HG03439 (cell line): ENCODE measurements around the gene GPX8.
A peak's percentile ranks its signal among the peaks of the same experiment; 100 is the strongest.

ENCODE experiments used
- ATAC-seq: cut with Tn5 transposase; IDR thresholded peaks from one replicate; pipeline ENCODE4 v1.9.1; 2021; ENCODE audit warnings: mild to moderate bottlenecking, moderate library complexity; ENCODE audit not compliant: unreplicated experiment

Gene GPX8, protein sequence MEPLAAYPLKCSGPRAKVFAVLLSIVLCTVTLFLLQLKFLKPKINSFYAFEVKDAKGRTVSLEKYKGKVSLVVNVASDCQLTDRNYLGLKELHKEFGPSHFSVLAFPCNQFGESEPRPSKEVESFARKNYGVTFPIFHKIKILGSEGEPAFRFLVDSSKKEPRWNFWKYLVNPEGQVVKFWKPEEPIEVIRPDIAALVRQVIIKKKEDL

DNA sequence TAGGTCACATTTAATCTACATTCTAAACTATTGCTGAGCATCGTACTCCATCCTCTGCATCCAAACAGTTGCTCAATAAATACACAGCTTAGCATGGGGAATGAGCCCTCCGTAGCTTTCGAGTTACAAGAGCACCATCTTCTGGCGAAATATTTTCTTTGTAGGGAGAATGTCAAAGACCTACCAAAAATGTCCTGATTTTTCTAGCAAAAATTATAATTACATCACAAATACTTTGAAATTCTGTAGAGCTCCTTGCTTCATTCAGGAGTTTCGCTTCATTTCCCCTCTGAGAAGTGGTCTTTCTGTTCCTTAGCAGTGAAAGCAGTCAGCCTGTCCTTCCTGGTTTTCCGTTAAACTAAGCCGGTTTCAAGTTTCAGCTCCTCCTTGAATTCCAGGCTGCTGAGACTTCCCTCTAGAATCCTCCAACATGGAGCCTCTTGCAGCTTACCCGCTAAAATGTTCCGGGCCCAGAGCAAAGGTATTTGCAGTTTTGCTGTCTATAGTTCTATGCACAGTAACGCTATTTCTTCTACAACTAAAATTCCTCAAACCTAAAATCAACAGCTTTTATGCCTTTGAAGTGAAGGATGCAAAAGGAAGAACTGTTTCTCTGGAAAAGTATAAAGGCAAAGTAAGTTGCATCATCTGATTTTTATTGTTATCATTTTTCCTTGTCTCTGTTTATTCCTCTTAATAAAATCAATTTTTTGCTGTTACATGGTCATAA is at the start of gene GPX8:
GPX8 (plus strand) TSS at position 409 of the 730 bp plus-strand sequence; CDS start at position 431, 22 bp downstream.
- no peak for ATAC-seq

DNA sequence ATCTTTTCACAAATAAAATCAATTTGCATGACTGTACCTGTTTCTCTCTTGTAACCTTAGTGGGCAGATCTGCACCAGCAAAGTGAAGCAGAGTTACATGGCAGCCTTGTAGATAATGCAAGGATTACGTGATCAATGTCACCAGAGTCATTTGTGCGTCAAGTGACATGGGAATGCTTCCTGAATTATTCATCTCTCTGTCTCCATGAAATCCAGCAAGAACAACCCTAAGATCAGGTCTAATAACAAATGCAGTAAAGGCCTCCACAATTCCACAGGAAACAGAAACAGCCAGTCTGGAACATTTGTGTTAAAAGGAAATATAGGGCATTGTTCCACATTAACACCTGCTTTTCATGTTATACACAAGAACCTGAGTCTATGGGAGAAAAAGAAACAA is 49.8 kb upstream of the GPX8 start:
- ATAC-seq = no peak

DNA sequence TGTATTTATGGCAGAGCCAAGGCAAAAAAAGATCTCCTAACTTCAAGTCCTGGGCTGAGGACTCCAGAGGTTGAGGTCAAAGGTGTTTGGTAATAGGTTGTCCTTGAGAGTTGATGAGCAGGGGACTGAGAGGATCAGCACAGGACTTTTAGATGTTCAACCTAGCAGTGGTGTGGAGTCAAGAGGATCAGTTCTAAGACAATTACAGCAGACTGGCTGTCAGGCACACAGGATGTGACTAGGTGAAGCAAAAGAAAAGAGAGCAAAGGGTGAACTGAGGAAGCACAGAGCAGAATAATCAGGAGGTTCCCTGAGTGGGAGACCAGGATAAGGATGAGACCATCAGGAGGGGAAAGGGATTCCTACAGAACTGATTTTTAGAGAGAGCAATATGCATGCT is 46.6 kb upstream of the GPX8 start:
- ATAC-seq = no peak

DNA sequence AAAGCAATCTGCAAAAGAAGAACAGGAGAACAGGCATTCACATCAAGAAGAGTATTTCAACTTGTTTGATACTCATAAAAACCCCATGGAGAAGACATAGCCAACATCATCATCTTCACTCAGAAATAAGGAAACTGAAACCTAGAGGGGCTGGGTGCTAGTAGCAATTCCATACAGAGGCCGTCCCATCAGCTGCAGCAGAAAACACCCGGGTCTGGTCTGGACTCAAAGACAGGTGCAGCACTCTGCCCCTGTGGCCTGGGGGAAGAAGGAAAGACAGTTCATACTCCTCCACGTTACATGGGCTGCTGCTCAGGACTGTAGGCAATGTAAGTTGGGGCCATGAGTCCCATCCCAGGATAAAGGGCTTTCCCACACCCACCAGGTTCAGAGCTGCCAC is 45.9 kb upstream of the GPX8 start:
- no peak for ATAC-seq

DNA sequence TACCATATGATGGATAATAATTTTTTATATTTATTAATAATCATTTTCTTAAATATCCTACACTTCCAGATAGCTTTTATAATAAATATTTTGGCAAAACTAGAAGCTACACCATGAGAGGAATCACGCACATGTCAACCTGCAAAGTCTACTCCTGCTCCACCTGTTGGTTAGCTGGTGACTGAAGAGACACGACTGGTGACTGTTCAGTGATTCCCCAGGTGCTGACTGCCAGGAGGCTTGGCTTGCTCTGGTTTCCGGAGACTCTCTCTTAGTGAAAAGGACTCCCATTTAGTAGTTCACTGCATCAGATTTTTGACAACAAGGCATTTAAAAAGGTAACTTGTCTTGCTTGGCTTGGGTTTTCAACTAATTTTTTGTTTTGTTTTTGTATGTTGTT is 36.6 kb upstream of the GPX8 start:
- no peak for ATAC-seq

DNA sequence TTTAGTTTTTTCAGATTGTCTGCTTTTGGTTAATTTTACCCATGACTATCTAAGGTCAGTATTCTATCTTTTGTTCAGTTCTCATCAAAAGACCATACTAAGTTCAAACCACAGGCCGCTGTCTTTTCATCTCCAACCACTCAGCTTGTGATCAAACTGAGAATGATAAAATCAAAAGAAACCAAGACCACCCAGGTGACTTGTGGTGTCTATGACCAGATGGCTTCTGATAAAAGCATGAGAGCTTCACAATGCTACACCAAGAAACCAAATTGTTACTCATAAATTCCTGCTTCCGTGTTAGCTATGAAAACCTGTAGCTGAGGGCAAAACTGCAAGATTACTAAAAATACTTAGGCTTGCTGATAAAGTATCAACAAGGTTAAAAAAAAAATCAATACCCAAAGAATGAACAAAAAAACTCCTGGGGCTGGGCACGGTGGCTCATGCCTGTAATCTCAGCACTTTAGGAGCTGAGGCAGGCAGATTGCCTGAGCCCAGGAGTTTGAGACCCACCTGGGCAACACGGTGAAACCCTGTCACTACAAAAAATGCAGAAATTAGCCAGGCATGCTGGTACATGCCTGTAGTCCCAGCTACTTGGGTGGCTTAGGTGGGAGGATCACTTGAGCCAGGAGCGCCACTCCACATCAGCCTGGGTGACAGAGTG is 25.8 kb upstream of the GPX8 start:
- ATAC-seq = no peak

DNA sequence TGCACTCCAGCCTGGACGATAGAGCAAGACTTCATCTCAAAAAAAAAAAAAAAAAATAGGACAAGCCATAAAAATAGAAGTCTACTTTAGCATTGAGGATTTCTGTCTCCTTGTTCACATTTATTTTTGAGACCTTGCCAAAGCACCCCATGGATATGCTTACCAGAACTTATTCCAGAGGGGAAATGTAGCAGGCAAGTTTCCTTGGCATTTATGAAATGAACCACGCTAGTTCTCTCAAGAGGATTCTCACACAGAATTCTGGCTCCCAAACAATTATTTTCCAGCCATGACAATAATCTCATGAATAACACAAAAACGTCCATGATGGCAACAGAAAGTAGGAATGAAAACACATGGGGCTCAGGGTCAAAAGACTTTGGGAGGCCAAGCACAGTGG is 23.4 kb upstream of the GPX8 start:
- no peak for ATAC-seq

DNA sequence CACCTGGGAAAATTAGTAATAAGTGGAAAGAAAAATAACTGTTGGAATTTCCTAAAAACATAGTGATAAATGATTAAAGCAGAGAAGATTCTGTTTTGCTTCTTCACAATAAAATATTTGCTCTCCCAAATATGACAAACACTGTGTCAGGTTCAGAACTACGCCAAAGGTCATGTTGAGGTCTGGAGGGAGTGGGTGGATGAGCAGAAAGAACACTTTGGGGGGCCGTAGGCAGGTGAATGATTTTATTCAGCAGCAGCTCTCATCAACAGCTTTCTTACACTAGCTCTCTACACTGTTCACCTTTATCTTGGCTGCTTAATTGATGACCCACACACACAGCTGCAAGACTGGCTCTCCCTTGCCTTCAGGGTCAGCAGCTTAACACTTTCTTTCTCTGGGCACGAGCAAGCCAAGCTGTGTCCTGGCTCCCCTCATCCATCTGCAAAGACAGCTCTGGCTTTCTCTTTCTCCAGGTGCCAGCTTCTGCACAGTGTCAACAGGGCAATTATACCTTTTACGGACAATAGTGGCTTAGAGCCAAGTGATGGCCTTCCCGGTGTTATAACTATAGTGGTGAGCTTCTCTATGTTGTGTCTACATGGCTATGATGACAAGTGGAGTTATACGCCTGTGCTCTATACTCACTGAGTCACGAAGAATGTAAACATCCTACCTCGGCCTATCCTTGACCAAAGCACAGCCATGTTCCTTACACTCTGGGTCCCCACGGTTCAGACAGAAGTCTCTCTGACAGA is 18.9 kb upstream of the GPX8 start:
- ATAC-seq = no peak

DNA sequence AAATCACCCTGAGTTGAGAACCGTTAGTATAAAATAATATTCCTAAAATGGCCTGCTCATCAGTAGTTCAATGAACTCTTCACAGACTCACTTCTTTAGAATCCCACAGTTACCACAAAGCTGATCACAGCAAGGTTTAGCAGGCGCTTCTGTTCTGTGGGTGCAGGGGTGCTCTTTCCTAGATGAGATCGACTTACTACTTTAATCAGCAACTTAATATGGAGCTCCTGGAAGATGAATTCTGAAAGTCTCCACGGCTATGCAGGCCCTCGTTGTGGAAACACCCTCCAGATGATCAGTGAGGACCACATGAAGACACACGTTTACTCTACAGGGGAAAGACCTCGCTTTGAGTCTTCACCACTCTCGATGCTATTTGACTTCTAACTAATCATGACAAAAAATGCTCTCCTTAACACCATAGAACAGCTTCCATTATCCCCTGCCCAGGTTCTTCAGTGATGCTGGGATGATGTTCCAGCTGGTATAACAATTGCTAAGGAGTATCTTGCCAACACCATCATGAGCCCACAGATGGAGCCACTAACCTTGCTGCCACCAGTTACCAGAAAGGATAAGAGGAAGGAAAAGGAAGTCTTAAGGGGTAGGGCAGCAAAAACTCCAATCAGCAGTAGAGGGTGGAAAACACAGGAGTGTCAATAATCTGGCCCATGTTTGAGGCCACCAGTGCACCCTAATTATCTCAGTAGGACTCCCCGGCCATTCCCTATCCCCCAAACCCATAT is 17.9 kb upstream of the GPX8 start:
- ATAC-seq = no peak

DNA sequence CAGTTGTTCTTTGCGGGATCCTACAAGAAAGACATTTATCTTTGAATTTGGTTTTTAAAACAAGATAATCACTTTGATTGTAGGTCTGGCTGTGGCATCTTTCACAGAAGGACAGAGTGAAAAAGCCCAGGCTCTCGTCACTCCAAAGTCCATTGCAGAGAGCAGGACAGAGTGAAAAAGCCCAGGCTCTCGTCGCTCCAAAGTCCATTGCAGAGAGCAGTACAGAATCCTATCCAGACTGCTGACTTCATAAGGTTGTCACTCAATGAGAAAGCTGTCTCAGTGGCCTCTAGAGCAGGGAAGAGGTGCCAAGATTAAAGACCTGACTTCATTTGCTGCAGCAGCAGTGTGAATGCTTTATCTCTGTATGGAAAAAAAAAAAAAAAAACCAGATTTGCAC is 16.3 kb upstream of the GPX8 start:
- ATAC-seq = no peak

DNA sequence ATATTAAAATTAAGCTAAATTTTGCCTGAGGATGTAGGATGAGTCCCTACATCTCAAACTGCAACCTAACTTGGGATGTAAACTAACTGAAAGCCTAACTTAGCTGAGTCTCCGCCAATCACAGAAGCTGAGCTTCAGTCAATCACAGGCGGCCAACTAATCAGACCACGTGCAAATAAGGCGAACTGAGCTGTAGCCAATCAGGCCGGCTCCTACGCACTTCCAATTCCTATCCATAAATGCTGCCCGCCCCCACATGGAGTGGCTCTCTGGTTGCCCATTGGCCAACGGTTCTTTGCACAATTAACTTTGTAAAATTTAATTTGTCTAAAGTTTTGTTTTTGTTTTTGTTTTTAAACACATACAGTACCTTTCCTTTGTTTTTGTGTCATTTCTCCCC is 13.9 kb upstream of the GPX8 start:
- no peak for ATAC-seq

DNA sequence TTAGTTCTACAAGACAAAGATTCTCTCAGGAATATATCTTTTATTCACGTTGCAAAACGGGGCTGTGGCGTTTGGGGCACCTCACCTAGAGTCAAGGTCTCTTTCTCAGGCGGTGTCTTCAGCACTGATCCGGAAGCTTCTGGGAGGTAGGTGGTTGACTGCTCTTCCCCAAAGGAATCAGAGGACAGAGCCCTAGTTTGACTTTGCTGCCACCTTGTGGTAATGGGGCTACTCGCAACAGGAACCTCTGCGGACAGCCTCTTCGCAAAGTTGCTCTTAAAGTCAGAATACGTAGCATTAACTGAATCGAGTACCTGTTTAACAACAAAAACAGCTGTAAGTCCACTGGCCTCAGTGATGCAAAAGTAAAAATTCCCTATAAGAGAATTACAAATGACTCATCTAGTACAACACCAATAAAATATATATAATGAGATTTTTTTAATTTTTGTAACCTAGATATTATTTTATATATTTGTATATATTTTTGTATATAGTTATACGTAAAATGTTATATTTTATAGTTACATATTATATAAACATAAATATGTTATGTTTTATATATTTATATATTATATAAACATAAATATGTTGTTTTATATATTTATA is 13.3 kb upstream of the GPX8 start:
- peak; percentile 84 for ATAC-seq

DNA sequence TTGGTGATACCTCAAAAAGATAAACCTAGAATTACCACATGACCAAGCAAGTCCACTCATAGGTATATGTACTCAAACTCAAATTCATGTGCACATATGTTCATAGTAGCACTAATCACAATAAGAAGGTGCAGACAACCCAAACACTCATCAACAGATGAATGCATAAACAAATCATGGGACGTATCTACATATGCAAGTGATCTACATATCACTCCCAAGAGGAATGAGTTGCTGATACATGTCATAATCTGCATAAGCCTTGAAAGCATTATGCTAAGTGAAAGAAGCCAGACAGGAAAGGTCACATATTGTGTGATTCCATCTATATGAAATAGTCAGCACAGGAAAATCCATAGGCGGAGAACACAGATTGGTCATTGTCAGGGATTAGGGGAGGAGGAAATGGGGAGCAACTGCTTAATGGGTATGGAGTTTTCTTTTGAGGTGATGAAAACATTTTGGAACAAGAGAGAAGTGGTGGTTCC is 10.6 kb upstream of the GPX8 start:
- ATAC-seq = no peak

DNA sequence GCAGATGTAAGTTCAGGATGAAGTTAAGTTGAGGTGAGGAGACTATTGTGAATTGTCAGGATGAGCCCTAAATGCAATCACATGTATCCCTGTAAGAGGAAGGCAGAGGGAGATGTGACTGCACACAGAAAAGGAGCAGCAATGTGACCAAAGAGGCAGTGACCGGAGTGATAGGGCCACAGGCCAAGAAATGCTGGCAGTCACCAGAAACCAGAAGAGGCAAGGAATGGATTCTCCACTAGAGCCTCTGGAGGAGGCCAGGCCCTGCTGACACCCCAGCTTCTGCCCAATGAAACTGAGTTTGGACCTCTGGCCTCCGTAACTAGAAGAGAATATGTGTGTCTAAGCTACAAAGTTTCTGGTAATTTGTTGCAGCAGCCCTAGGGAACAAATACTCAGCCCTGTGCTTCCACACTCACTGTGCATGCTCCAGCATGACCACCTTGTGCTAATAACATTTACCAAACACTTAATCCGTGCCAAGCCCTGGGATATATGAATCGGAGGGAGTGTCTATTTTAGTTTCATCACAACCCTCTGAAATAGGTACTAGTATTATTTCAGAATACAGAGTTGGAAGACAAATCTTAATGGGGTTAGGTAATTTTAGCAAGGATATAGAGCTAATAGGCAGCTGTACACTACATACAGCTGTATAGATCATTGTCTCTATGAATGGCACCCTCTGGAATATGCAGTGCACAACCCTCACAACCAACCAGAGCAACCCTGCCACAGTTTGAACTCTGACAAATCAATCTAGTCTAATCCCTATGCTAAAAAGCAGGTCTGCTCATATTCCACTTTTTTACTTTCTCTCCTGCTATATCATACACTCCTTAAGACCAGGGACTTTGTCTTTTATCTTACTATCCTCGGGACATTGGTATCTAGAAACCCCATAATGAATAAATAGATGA is 7.8 kb upstream of the GPX8 start:
- ATAC-seq = no peak

DNA sequence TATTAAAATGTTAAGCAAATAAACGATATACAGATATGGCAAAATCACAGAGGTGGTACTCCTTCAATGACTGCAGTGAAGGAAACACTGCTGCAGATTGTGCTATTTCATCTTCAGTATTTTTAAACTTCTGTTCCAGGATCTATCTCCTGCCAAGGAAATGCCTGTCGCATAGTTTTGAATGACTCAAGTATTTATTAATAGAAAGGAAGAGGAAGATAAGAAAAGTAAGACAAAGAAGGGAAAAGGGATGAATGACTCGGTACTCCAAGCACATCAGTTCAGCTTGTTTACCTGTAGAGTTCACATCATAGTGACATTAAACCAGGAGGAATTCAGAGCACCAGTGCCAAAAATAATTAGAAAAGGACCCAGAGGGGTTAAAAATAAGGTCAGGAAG is 5.1 kb upstream of the GPX8 start:
- no peak for ATAC-seq

DNA sequence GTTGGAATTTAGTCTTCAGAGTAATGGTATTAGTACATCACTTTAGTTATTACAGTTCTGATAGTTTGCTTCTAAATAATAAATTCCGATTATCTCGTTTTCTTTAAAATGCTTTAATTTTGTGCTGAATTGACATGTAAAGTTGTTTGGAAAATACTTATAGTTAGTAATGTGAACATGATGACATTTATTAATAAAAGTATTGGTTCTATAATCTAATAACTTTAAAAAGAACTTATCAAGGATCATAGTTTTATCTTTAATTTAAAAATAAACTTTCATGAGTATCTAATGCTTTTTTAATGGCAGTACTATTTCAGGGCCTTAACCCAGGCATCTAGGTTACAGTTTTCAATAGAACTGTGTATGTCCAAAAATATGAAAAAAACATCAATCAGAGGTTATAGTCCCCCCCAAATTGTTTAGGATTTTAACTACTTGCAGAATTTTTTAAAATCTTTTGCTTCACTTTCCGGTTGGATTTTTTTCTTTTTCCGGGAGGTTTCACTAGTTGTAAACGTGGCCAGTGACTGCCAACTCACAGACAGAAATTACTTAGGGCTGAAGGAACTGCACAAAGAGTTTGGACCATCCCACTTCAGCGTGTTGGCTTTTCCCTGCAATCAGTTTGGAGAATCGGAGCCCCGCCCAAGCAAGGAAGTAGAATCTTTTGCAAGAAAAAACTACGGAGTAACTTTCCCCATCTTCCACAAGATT is 680 bp downstream of the GPX8 start:
- ATAC-seq = no peak

DNA sequence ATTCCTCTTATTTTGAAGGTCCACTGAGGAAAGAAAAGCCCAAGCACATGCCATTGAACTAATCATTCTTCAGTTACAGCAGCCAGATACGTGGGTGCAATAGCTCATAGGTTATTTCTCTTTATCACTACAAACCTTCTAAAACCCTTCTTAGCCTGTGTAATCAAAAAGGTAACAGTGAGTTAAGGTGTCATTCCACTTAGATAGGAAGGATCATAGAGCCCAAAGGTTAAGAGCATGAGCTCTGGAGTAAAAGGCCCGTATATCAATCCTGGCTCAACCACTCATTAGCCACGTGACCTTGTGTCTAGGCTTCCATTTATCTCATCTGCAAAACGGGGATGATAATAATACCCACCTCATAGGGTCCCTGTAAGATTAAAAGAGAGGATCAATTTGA is 2.7 kb downstream of the GPX8 start:
- no peak for ATAC-seq

DNA sequence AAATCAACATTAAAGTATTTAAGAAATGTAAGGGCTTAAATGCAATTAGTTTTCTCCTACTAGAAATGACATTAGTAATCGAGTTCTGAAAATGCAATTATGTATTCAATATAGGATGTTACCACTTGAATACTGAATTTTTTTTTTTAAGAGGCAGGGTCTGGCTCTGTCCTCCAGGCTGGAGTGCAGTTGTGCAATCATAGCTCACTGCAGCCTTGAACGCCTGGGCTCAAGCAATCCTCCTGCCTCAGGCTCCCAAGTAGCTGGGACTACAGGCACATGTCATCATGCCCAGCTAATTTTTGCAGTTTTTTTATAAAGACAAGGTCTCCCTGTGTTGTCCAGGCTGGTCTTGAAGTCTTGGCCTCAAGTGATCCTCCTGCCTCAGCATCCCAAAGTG is 11.5 kb downstream of the GPX8 start:
- no peak for ATAC-seq
